RWPE2 (cell line): ENCODE measurements around the gene TOP2A.

ENCODE experiments used
- ATAC-seq: fragments of 200-7000 bp; cut with Tn5 transposase; 3 replicates; pipeline ENCODE4 v1.9.1; 2021; ENCODE audit warnings: low read depth
- DNase-seq: peaks from one replicate; pipeline ENCODE4 v3.0.0-alpha.2; 2020; ENCODE audit warnings: low spot score
- H3K27ac ChIP-seq: fragments of 450-650 bp; 2 replicates; pipeline ENCODE4 v1.5.1; 2017; ENCODE audit warnings: mild to moderate bottlenecking; ENCODE audit not compliant: poor library complexity, severe bottlenecking
- H3K27me3 ChIP-seq: fragments of 250-450 bp; sonication (Bioruptor Pico); 2 replicates; pipeline ENCODE4 v1.5.1; 2021; ENCODE audit warnings: mild to moderate bottlenecking, moderate library complexity; ENCODE audit not compliant: insufficient read depth, poor library complexity, severe bottlenecking
- H3K36me3 ChIP-seq: fragments of 250-450 bp; sonication (Bioruptor Pico); 2 replicates; pipeline ENCODE4 v1.5.1; 2020; ENCODE audit warnings: low read depth, mild to moderate bottlenecking, moderate library complexity
- H3K4me1 ChIP-seq: fragments of 250-450 bp; sonication (Bioruptor Pico); 2 replicates; pipeline ENCODE4 v1.5.1; 2021; ENCODE audit warnings: mild to moderate bottlenecking, moderate library complexity; ENCODE audit not compliant: insufficient read depth, poor library complexity, severe bottlenecking
- H3K4me3 ChIP-seq: fragments of 250-450 bp; sonication (Bioruptor Pico); 2 replicates; pipeline ENCODE4 v1.5.1; 2021; ENCODE audit warnings: mild to moderate bottlenecking, moderate library complexity; ENCODE audit not compliant: severe bottlenecking
- H3K9me3 ChIP-seq: fragments of 250-450 bp; sonication (Bioruptor Pico); 2 replicates; pipeline ENCODE4 v1.5.1; 2021; ENCODE audit warnings: mild to moderate bottlenecking, moderate library complexity; ENCODE audit not compliant: severe bottlenecking
- CTCF ChIP-seq: fragments of 450-650 bp; IDR thresholded peaks from one replicate; pipeline ENCODE4 v1.5.1; 2017; ENCODE audit warnings: mild to moderate bottlenecking, moderate library complexity; ENCODE audit not compliant: poor library complexity, severe bottlenecking

TOP2A gene

GRCh38 chr17:40463122-40463550, 45.4 kb upstream of the TOP2A start:
- no peak overlapping the region for H3K27ac ChIP-seq
- DNase-seq = no peak
- no peaks in the 10 kb centered on the region for H3K4me1 ChIP-seq
- TF ChIP-seq CTCF = no peak
- H3K9me3 ChIP-seq = no peaks in the 10 kb centered on the region
- no peaks in the 10 kb centered on the region for H3K36me3 ChIP-seq
- no peaks in the 10 kb centered on the region for H3K27me3 ChIP-seq
- ATAC-seq = no peak
- H3K4me3 ChIP-seq = no peak overlapping the region

- Histone ChIP-seq H3K9me3 (no peaks in the 10 kb centered on the region), H3K36me3 (no peaks in the 10 kb centered on the region), H3K27me3 (no peaks in the 10 kb centered on the region), H3K4me1 (no peaks in the 10 kb centered on the region), H3K27ac (no peak overlapping the region), H3K4me3 (no peak overlapping the region)
- TF ChIP-seq CTCF = no peak
- ATAC-seq (no peak), DNase-seq (no peak)
These were observed 44.8 kb upstream of the TOP2A start for GRCh38 chr17:40462343-40463121.

GRCh38 chr17:40461732-40462342, 44.1 kb upstream of the TOP2A start:
- Histone ChIP-seq H3K36me3 (no peaks in the 10 kb centered on the region), H3K4me3 (no peak overlapping the region), H3K27ac (no peak overlapping the region), H3K4me1 (no peaks in the 10 kb centered on the region), H3K9me3 (no peaks in the 10 kb centered on the region), H3K27me3 (no peaks in the 10 kb centered on the region)
- TF ChIP-seq CTCF = no peak
- no peak for ATAC-seq
- no peak for DNase-seq

GRCh38 chr17:40460968-40461731, 43.5 kb upstream of the TOP2A start:
- Histone ChIP-seq H3K36me3 (no peaks in the 10 kb centered on the region), H3K9me3 (no peaks in the 10 kb centered on the region), H3K27ac (no peak overlapping the region), H3K27me3 (no peaks in the 10 kb centered on the region), H3K4me1 (no peaks in the 10 kb centered on the region), H3K4me3 (no peak overlapping the region)
- no peak for DNase-seq
- TF ChIP-seq CTCF = no peak
- no peak for ATAC-seq
